Measurements from ENCODE around the gene CCDC141.

DNA sequence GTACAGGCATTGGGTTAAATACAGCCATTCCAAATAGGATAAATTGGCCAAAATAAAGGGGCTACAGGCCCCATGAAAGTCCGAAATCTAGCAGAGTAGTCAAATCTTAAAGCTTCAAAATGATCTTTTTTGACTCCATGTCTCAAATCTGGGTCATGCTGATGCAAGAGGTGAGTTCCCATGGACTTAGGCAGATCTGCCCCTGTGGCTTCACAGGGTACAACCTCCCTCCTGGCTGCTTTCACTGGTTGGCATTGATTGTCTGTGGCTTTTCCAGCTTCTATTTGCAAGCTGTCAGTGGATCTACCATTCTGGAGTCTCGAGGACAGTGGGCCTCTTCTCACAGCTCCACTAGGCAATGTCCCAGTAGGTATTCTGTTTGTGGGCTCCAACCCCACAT lies 56.1 kb downstream of the CCDC141 start:
- TF ChIP-seq, protein P1, sequence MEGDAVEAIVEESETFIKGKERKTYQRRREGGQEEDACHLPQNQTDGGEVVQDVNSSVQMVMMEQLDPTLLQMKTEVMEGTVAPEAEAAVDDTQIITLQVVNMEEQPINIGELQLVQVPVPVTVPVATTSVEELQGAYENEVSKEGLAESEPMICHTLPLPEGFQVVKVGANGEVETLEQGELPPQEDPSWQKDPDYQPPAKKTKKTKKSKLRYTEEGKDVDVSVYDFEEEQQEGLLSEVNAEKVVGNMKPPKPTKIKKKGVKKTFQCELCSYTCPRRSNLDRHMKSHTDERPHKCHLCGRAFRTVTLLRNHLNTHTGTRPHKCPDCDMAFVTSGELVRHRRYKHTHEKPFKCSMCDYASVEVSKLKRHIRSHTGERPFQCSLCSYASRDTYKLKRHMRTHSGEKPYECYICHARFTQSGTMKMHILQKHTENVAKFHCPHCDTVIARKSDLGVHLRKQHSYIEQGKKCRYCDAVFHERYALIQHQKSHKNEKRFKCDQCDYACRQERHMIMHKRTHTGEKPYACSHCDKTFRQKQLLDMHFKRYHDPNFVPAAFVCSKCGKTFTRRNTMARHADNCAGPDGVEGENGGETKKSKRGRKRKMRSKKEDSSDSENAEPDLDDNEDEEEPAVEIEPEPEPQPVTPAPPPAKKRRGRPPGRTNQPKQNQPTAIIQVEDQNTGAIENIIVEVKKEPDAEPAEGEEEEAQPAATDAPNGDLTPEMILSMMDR (IDR thresholded peaks at IDR 0.05), result no peak
- no peak for TF ChIP-seq POLR2AphosphoS5 (IDR thresholded peaks at IDR 0.05)
- TF ChIP-seq POLR2A (IDR thresholded peaks at IDR 0.05), result no peak
- no peak for TF ChIP-seq EP300 (IDR thresholded peaks at IDR 0.05)
